Activated CD8-positive, alpha-beta memory T cell treated with anti-CD3 and anti-CD28 coated beads for 48 hours (primary cell): ENCODE measurements around the gene ABHD16B.
"Not testable (repeated sequence)": the region's sequence is repeated elsewhere in the genome, so short reads cannot be mapped to it uniquely, and the experiment has no call there.

Experiments used
- DNase-seq, 3 experiments: peaks; one replicate each; pipeline ENCODE4 v3.0.0-alpha.2; 2020; ENCODE audit warnings: low read depth in 2 of 3, low spot score in 2 of 3

Gene ABHD16B

GRCh38 chr20:63854766-63855362, 6.4 kb upstream of the ABHD16B start:
- DNase-seq = no peak

- no peak for DNase-seq
Measured at GRCh38 chr20:63855363-63856097, 5.8 kb upstream of the ABHD16B start.

- DNase-seq = no peak
Measured at GRCh38 chr20:63856098-63856511, 5.2 kb upstream of the ABHD16B start.

GRCh38 chr20:63857764-63858392, 3.4 kb upstream of the ABHD16B start:
- no peak for DNase-seq

- no peak for DNase-seq
Measured at GRCh38 chr20:63858393-63859165, 2.7 kb upstream of the ABHD16B start.

GRCh38 chr20:63859166-63859699, 2.1 kb upstream of the ABHD16B start:
- no peak for DNase-seq

GRCh38 chr20:63860325-63861051, 810 bp upstream of the ABHD16B start:
- no peak for DNase-seq

- DNase-seq = no peak
Measured at GRCh38 chr20:63861981-63862901, 943 bp downstream of the ABHD16B start.

- DNase-seq = no peak
Measured at GRCh38 chr20:63863021-63863797, 1.9 kb downstream of the ABHD16B start.

GRCh38 chr20:63863798-63864544, 2.7 kb downstream of the ABHD16B start:
- peak in 2 of 3 experiments; percentile 26 to 65 for DNase-seq

- no peak for DNase-seq
Measured at GRCh38 chr20:63864545-63864977, 3.3 kb downstream of the ABHD16B start.

GRCh38 chr20:63864978-63865640, 3.8 kb downstream of the ABHD16B start, which contains the start of gene TPD52L2:
TSS of gene TPD52L2 (plus strand) at chr20:63865270. CDS start at chr20:63865366, 96 bp downstream.
- peak; percentile 86 to 93 (median 93) for DNase-seq

- not testable (repeated sequence) for DNase-seq
Measured at GRCh38 chr20:63867042-63867441, 5.7 kb downstream of the ABHD16B start.

GRCh38 chr20:63868264-63868663, 7.0 kb downstream of the ABHD16B start:
- no peak for DNase-seq

- no peak for DNase-seq
Measured at GRCh38 chr20:63873477-63873971, 12.2 kb downstream of the ABHD16B start.

GRCh38 chr20:63874241-63874640, 12.9 kb downstream of the ABHD16B start:
- not testable (repeated sequence) for DNase-seq

GRCh38 chr20:63876489-63877036, 15.3 kb downstream of the ABHD16B start:
- DNase-seq = no peak
